HUES6 (cell line): ENCODE measurements around the gene CEP19.
"Not testable (repeated sequence)": the region's sequence is repeated elsewhere in the genome, so short reads cannot be mapped to it uniquely, and the experiment has no call there.

Source experiments
- H3K27ac ChIP-seq: 2 replicates; pipeline ENCODE4 v1.7.0; 2013; ENCODE audit warnings: low read depth, mild to moderate bottlenecking, low read length, inconsistent platforms
- H3K27me3 ChIP-seq: 2 replicates; pipeline ENCODE4 v1.6.1; 2013; ENCODE audit warnings: low read length; ENCODE audit not compliant: control insufficient read depth, insufficient read depth
- H3K36me3 ChIP-seq: 2 replicates; pipeline ENCODE4 v1.6.1; 2013; ENCODE audit warnings: low read length; ENCODE audit not compliant: control insufficient read depth, insufficient read depth
- H3K4me1 ChIP-seq: 2 replicates; pipeline ENCODE4 v1.6.1; 2013; ENCODE audit warnings: low read length; ENCODE audit not compliant: control insufficient read depth, insufficient read depth
- H3K4me3 ChIP-seq: 2 replicates; pipeline ENCODE4 v1.5.1; 2013; ENCODE audit warnings: low read depth, low read length
- H3K9ac ChIP-seq: one replicate; pipeline ENCODE4 v1.6.1; 2013; ENCODE audit warnings: mild to moderate bottlenecking, low read length
- H3K9me3 ChIP-seq: 2 replicates; pipeline ENCODE4 v1.6.1; 2013; ENCODE audit warnings: low read depth, low read length; ENCODE audit not compliant: control insufficient read depth, insufficient read depth

The CEP19 gene

DNA sequence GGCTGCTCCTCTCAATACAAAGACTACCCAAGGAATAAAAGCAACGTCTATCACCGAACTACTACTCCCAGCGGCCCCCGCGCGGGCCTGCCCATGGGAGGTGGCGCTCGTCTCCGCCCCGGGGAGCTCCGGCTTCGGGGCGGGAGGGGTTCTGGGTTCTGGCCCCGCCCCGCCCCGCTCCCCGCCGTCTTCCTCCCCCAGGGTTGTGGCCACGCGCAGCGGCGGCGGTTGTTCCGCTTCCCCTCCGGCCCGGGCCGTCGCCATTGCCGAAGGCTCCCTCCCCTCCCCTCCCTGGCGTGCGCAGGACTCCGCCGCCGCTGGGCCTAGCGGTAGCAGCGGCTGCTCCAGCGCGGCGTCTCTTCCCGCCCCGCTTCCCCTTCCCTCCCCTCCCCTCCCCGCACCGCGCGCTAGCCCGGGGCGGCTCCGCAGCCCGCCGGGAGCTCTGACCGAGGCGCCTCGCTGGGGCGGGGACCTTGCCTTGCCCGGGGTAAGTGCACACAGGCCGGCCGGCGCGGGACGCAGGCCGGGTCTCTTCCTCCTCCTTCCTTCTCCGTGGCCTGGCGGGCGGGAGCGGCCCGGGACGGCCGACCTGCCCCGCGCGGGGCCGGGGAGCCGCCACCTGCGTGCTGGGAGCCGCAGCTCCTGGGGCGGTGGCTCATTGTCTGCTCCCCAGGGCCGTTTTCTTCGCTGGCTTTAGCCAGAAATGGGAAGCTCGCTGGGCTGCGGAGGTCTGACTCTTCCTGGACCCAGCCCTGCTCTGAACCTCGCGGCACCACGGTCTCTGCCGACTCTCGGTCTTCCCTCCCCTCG, 27.8 kb upstream of the CEP19 start, which contains the start of gene PAK2:
TSS of gene PAK2 (plus strand) at position 187 of the 810 bp plus-strand sequence. CDS start 42,790 bp downstream, outside the sequence.
- Histone ChIP-seq H3K4me1 (peaks cover 9% of the 10 kb centered on the region; the same call in 1 of the 2 replicates), H3K9me3 (no peaks in the 10 kb centered on the region), H3K27ac (peak within 1 kb of the TSS; percentile 95), H3K9ac (peak within 1 kb of the TSS; percentile 92), H3K27me3 (no peaks in the 10 kb centered on the region), H3K36me3 (0 out of 2 replicates have a peak, but pooled peaks cover 2% of the 10 kb centered on the region), H3K4me3 (peak within 1 kb of the TSS; percentile 79)

DNA sequence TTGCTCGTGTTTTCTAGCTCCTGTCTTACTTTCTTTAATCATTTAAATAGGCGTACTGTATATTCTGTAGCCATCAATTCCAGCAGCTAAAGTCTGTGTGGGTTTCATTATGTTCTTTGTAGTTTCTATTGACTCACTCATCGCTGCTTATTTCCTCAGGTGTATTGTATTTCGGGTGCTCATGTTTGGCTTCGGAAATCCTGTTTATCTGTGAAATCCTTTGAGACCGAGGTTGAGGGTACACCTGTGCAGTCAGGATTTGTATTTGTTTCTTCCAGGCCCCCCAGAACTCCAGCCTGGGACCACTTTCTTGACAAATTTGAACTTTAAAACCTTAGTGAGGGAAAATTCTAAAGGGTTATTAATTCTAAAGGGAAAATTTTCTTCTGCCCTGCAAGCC, 25.6 kb upstream of the CEP19 start:
- Histone ChIP-seq H3K36me3 (0 out of 2 replicates have a peak, but pooled peaks cover 2% of the 10 kb centered on the region), H3K4me1 (peaks cover 4% of the 10 kb centered on the region; the same call in 1 of the 2 replicates)

DNA sequence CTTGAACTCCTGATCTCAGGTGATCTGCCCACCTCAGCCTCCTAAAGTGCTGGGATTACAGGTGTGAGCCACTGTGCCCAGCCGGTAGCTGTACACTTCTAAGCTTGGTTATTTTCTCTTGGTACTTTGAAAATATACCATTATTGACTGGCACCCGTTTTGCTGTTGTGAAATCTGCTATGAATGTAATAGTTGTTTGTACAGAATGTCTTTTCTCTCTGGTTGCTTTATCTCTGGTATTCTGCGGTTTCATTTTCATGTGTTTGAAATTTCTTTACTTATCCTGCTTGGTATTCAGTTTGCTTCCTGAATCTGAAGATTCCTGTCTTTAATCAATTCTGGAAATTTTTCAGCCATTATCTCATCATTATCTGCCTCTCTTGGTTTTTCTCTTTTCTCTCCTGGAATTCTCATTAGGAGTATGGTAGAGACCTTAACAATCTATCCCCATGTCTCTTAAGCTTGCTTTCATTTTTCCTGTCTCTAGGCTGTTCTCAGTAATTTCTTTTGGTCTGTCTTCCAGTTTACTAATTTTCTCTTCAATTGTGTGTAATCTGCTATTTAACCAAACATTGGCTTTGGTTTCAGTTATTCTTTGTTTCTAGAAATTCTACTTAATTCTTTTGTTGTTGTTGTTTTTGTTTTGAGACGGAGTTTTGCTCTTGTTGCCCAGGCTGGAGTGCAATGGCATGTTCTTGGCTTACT, 24.8 kb upstream of the CEP19 start:
- Histone ChIP-seq H3K36me3 (0 out of 2 replicates have a peak, but pooled peaks cover 2% of the 10 kb centered on the region), H3K9me3 (no peaks in the 10 kb centered on the region), H3K27ac (no peak overlapping the region), H3K4me1 (peaks cover 4% of the 10 kb centered on the region; the same call in 1 of the 2 replicates), H3K27me3 (no peaks in the 10 kb centered on the region), H3K4me3 (no peak overlapping the region), H3K9ac (no peak overlapping the region)

More for the DNA sequence above, 25.6 kb upstream of the CEP19 start:
- Histone ChIP-seq H3K9me3 (no peaks in the 10 kb centered on the region), H3K9ac (no peak overlapping the region), H3K27me3 (no peaks in the 10 kb centered on the region), H3K4me3 (no peak overlapping the region), H3K27ac (no peak overlapping the region)

DNA sequence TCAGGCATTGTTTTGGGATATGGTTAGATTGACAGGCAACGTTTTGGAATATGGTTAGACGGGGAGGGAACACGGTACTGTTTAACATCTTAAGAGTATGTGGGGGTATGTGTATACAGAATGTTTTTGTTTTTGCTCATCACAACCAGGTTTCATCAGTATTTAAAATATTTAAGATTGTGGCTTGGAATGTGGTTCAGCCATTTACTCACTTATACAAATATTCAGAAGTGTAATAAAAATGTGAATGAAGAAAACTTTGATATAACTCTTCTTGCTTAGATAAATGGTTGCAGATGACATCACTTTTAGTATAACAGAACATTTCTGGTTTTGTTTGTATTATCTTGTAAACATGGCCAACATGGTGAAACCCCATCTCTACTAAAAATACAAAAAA, 23.7 kb upstream of the CEP19 start:
- Histone ChIP-seq H3K9me3 (no peaks in the 10 kb centered on the region), H3K27ac (no peak overlapping the region), H3K9ac (no peak overlapping the region), H3K4me1 (no peaks in the 10 kb centered on the region), H3K36me3 (peaks cover 5% of the 10 kb centered on the region; the same call in 1 of the 2 replicates), H3K27me3 (no peaks in the 10 kb centered on the region), H3K4me3 (no peak overlapping the region)

DNA sequence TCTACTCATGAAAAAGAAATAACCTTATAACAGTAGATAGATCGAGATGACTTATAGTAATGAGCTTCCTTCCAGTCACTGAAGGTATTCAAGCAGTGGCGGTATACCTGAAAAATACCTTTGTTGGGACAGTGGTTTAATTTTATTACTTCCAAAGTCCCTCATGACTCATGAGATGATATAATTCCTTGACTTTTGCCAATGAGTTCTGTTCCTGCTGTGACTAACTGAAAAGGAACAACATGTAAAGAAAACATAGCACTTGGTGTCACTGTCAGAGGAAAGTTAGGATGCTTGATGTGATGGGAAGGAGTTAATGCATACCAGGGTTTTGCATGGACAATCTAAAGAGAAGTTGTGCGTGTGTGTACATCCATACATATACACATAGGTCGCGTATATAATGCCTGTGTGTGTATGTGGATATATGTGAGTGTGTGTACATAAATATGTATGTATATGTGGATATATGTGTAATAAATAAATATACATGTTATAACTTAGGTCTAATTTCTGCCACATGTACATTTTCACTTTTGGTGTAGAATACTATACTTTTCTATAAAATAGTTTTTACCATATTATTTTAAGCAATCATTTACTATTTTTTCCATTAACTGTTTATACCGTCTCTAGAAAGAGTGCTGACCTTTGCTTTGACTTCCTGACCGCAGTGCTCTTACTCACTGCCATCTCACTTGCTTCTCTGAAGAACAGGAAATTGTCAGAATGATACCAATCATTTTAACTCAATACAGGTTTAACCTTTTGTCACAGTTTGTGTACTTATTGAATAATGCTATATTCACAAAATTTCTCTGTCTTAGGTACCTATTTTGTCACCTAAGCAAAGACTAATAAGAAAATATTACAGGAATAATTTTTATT, 15.0 kb upstream of the CEP19 start:
- no peaks in the 10 kb centered on the region for H3K4me1 ChIP-seq
- H3K27ac ChIP-seq = no peak overlapping the region
- no peak overlapping the region for H3K9ac ChIP-seq
- no peaks in the 10 kb centered on the region for H3K9me3 ChIP-seq
- no peaks in the 10 kb centered on the region for H3K27me3 ChIP-seq
- peaks cover 26% of the 10 kb centered on the region for H3K36me3 ChIP-seq
- no peak overlapping the region for H3K4me3 ChIP-seq

DNA sequence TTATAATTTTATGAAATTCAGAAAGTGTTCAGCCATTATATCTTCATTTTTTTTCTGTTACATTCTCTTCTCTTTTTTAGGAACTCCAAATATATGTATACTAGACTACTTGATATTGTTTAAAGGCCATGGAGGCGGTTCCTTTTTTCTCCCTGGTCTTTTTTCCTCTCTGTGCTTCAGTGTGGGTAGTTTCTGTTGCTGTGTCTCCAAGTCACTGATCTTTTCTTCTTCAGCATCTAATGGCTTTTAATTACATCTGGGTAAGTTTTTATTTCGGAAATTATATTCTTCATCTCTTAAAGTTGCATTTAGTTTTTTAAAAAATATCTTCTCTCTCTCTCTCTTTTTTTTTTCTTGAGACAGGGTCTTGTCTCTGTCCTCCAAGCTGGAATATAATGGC, 9.0 kb upstream of the CEP19 start:
- Histone ChIP-seq H3K27ac (no peak overlapping the region), H3K27me3 (no peaks in the 10 kb centered on the region), H3K4me1 (no peaks in the 10 kb centered on the region), H3K9me3 (no peaks in the 10 kb centered on the region), H3K9ac (no peak overlapping the region), H3K4me3 (no peak overlapping the region), H3K36me3 (peaks cover 22% of the 10 kb centered on the region)

DNA sequence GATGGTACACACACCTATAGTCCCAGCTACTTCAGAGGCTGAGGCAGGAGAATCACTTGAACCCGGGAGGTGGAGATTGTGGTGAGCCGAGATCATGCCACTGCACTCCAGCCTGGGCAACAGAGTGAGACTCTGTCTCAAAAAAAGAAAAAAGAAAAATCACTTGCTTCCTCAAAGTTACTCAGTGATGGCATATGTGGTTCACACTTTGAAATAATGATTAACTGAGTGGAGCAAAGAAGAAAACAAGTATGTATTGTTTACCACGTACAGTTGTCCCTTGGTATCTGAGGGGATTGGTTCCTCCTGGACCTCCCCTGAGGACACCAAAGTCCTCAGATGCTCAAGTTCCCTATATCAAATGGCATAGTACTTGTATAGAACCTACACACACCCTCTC, 5.1 kb upstream of the CEP19 start:
- H3K4me1 ChIP-seq, H3K27ac ChIP-seq: not testable (repeated sequence)
- H3K36me3 ChIP-seq = peaks cover 11% of the 10 kb centered on the region

DNA sequence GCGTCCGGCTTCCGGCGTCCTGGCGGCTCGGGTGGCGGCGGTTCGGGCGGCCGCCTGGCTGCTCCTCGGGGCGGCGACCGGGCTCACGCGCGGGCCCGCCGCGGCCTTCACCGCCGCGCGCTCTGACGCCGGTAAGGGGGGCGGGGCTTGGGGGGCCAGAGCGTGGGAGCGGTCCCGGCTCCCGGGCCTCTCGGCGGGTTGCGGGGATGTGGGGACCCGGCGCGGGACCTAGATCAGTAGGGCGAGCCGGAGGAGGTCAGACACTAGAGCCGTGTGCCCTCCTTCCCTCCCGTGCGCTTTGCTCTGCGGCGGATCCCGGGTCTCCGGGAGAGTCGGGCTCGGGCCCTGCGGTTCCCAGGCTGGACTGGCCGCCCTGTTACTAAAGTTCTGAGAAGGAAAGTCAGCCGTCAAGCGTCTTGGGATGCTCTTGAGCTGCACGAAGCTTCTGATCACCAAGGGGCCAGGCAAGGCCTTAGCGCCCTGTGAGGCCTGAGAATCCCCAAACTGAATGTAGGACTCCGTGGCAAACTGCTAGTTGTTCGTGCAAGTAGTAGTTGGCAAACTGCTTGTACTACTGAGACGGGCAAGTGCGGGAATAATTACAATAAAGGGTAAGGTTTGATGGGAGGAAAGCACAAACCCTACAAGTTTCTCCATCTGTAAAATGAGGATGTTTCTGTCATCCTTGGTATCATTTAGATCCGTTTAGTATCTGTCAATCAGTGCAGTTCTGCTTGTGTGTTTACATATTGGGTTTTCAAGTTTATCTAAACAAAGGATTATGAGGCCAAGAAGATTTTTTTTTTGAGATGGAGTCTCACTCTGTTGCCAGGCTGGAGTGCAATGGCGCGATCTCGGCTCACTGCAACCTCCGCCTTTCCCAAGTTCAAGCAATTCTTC, 714 bp upstream of the CEP19 start:
- Histone ChIP-seq H3K9ac (peak overlapping the region; percentile 63), H3K36me3 (0 out of 2 replicates have a peak, but pooled peaks cover 4% of the 10 kb centered on the region), H3K27ac (no peak overlapping the region), H3K4me1 (no peaks in the 10 kb centered on the region), H3K4me3 (peak overlapping the region; percentile 72), H3K9me3 (no peaks in the 10 kb centered on the region), H3K27me3 (no peaks in the 10 kb centered on the region)

More for the DNA sequence above, 5.1 kb upstream of the CEP19 start:
- H3K9me3 ChIP-seq, H3K9ac ChIP-seq, H3K4me3 ChIP-seq, H3K27me3 ChIP-seq: not testable (repeated sequence)

DNA sequence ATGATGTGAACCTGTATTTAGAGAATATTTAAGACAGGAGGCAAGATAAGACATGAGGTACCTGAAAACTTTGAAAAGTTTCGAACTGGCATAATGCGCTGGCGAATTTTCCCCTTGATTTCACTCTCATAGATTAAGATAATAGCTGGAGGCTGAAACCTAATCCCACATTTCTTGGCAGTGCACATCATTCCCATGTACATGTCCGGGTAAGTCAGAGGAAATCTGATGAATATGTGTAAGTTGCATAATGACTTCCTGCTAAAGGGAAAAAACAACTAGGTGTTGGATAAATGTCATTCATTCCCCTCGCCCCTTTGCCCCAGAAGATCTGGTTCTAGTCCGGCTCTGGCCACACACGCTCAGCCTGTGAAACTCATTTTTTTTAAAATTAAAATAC, 3.6 kb downstream of the CEP19 start:
- H3K9me3 ChIP-seq = no peaks in the 10 kb centered on the region
- H3K4me3 ChIP-seq = no peak overlapping the region
- H3K27ac ChIP-seq = no peak overlapping the region

DNA sequence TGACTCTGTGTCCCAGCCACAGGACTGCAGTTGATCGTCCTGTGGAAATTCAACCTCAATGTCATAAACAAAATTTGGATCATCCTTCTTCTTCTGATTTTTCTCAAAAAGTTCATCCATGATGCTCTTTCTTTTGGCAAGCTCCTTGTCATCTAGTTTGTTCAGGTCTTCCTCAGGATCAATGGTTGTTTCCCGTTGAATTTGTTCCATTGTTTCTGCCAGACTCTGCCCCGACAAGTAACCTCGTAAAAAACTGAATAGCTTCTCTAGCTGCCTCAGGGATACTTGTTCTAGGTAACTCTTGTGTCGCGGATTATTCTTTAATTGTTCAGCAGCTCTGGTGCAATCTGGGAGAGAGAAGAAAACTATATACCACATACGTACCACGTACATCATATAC, 4.5 kb downstream of the CEP19 start:
- Histone ChIP-seq H3K4me3 (no peak overlapping the region), H3K9me3 (no peaks in the 10 kb centered on the region), H3K27me3 (no peaks in the 10 kb centered on the region), H3K27ac (no peak overlapping the region), H3K4me1 (no peaks in the 10 kb centered on the region), H3K36me3 (no peaks in the 10 kb centered on the region), H3K9ac (no peak overlapping the region)

More for the DNA sequence above, 3.6 kb downstream of the CEP19 start:
- Histone ChIP-seq H3K27me3 (no peaks in the 10 kb centered on the region), H3K4me1 (no peaks in the 10 kb centered on the region), H3K9ac (no peak overlapping the region), H3K36me3 (no peaks in the 10 kb centered on the region)
